Transverse colon (tissue), 3 donors: ENCODE results near the gene SLC39A8.

ENCODE experiments used
- EP300 ChIP-seq: sonication (generic); formaldehyde crosslinking; IDR thresholded peaks from one replicate; pipeline ENCODE4 v1.6.1; 2017; ENCODE audit warnings: antibody characterized with exemption, low read depth
- POLR2A ChIP-seq: fragments of 450-650 bp; IDR thresholded peaks from one replicate; pipeline ENCODE4 v1.6.1; 2016; ENCODE audit warnings: antibody characterized with exemption, mild to moderate bottlenecking, moderate library complexity
- TF ChIP-seq, protein P1 (sequence below), 5 experiments: fragments of 200-600 bp in 3 of 5; fragments of 450-650 bp in 2 of 5; sonication (generic) in 3 of 5; IDR thresholded peaks; 1 replicate in 2 of 5; 2 replicates in 3 of 5; pipeline ENCODE4 v1.5.1; 2016 to 2017; ENCODE audit warnings: antibody characterized with exemption in 5 of 5, inconsistent platforms in 3 of 5, mild to moderate bottlenecking in 2 of 5, moderate library complexity in 1 of 5

DNA sequence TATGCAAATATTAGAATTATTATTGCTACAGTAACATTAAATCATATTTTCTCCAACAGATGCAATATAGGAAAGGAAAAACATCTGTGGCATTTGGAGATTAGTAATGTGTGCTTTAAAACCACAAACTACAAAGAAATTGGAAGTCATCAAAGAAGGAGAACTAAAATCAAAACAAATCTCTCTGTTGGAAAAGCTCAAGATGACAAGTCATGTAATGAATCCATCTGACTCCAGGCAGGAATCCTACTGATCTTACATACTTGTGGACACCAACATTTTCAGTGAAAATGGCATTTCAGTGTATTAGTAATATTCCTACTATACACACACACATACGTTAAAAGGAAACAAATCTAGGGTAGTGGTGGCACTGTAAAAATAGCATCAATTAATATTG, 98.2 kb downstream of the SLC39A8 start:
- TF ChIP-seq, protein P1, sequence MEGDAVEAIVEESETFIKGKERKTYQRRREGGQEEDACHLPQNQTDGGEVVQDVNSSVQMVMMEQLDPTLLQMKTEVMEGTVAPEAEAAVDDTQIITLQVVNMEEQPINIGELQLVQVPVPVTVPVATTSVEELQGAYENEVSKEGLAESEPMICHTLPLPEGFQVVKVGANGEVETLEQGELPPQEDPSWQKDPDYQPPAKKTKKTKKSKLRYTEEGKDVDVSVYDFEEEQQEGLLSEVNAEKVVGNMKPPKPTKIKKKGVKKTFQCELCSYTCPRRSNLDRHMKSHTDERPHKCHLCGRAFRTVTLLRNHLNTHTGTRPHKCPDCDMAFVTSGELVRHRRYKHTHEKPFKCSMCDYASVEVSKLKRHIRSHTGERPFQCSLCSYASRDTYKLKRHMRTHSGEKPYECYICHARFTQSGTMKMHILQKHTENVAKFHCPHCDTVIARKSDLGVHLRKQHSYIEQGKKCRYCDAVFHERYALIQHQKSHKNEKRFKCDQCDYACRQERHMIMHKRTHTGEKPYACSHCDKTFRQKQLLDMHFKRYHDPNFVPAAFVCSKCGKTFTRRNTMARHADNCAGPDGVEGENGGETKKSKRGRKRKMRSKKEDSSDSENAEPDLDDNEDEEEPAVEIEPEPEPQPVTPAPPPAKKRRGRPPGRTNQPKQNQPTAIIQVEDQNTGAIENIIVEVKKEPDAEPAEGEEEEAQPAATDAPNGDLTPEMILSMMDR (IDR thresholded peaks at IDR 0.05): no peak
- TF ChIP-seq POLR2A (no peak), EP300 (no peak)
